Right lobe of liver (tissue), 6 donors: ENCODE results near the gene STX17. TPM values are rescaled to one million over a fixed set of nuclear protein-coding genes. Genes with fewer than 3 reads are reported as not detected.

Experiments
- ATAC-seq, 4 donors: fragments of 200-7000 bp; cut with Tn5 transposase; one replicate each; pipeline ENCODE4 v1.9.1; 2020; ENCODE audit warnings: mild to moderate bottlenecking in 4 of 4, moderate library complexity in 4 of 4
- DNase-seq, 3 donors: peaks; one replicate each; pipeline ENCODE4 v3.0.0-alpha.2; 2020
- H3K27ac ChIP-seq, 3 donors: fragments of 200-600 bp; one replicate each; pipeline ENCODE4 v1.8.0; 2022
- H3K27me3 ChIP-seq, 2 donors: fragments of 200-600 bp; one replicate each; pipeline ENCODE4 v1.8.0; 2022
- H3K36me3 ChIP-seq, 4 donors: fragments of 200-600 bp; sonication (generic) in 1 of 4; one replicate each; pipeline versions ENCODE4 v1.5.1 to v1.8.0; 2017 to 2022; ENCODE audit warnings: control low read depth in 1 of 4
- H3K4me1 ChIP-seq, 4 donors: fragments of 200-600 bp; sonication (generic) in 1 of 4; one replicate each; pipeline versions ENCODE4 v1.5.1 to v1.8.0; 2017 to 2022; ENCODE audit warnings: control low read depth in 1 of 4
- H3K4me3 ChIP-seq, 3 donors: fragments of 200-600 bp; one replicate each; pipeline ENCODE4 v1.8.0; 2022
- H3K9me3 ChIP-seq, 4 donors: fragments of 200-600 bp; sonication (generic) in 1 of 4; one replicate each; pipeline versions ENCODE4 v1.5.1 to v1.8.0; 2017 to 2022; ENCODE audit warnings: control low read depth in 1 of 4
- CTCF ChIP-seq, 4 donors: fragments of 200-600 bp in 3 of 4; fragments of 450-650 bp in 1 of 4; IDR thresholded peaks; one replicate each; pipeline versions ENCODE4 v1.5.1 to v1.8.0; 2016 to 2022; ENCODE audit warnings: antibody characterized with exemption in 4 of 4, mild to moderate bottlenecking in 2 of 4
- POLR2A ChIP-seq: fragments of 450-650 bp; IDR thresholded peaks from one replicate; pipeline ENCODE4 v1.6.1; 2017; ENCODE audit warnings: antibody characterized with exemption, mild to moderate bottlenecking
- WGBS: methylation state at CpG from one replicate; pipeline ENCODE4 v1.1.6; 2018; ENCODE audit warnings: low coverage, low lambda C conversion rate; ENCODE audit not compliant: insufficient coverage; ENCODE audit errors: missing lambda C conversion rate; 5-methylcytosine and 5-hydroxymethylcytosine counted together
- intact Hi-C, 2 donors: fragments of 100-400 bp; cut with DNase I; formaldehyde crosslinking; loops; one replicate each; pipeline versions ENCODE4 v1.11.2 to v1.14.1; 2022
- total RNA-seq, 6 experiments: library from RNA; depleted of rRNA in 2 of 6; stranded (reverse); fragments of >200 nt in 2 of 6; fragmentation: NEBNext Ultra II Directional in 3 of 6; extraction: Animal tissue kit (Norgen Biotek cat#: 25700) in 3 of 6; gene quantifications; one replicate each; pipeline versions ENCODE4 v1.1.0 to v1.2.4, GENCODE V29; 2016 to 2023
- donor health status: DM: no; HTN: yes; CAD: no.
- donor health status: DM: no; HTN: no; CAD: no.
- donor health status: DM: no; HTN: no; CAD: no.
- donor health status: DM: no; HTN: yes; CAD: no.
- donor health status: DM: no; HTN: yes; CAD: no.

Gene STX17
- total RNA-seq, 6 experiments from 2014 or later, result 19.9 to 28.2 (median 23.2) TPM

GRCh38 chr9:99962680-99963261 is 56.3 kb downstream of the STX17 start:
- no peak for ATAC-seq
- H3K27me3 ChIP-seq, result no peaks in the 10 kb centered on the region
- DNase-seq, result no peak
- H3K4me1 ChIP-seq, result no peaks in the 10 kb centered on the region
- H3K27ac ChIP-seq, result no peak overlapping the region
- no peaks in the 10 kb centered on the region for H3K9me3 ChIP-seq
- H3K36me3 ChIP-seq, result peaks cover 0 to 8% (median 0%) of the 10 kb centered on the region in 4 donors
- 59% methylated on average over 1 of the region's 1 CpG for WGBS
- intact Hi-C loops, result no loop called here
- no peak for TF ChIP-seq POLR2A
- no peak for TF ChIP-seq CTCF (IDR thresholded peaks at IDR 0.05)
- H3K4me3 ChIP-seq, result no peak overlapping the region

GRCh38 chr9:99964336-99964735 is 57.9 kb downstream of the STX17 start:
- WGBS, result 100% methylated on average over 1 of the region's 1 CpG
- no peaks in the 10 kb centered on the region for H3K4me1 ChIP-seq
- no peak for ATAC-seq
- H3K27me3 ChIP-seq, result no peaks in the 10 kb centered on the region
- H3K4me3 ChIP-seq, result no peak overlapping the region
- DNase-seq, result no peak
- peaks cover 0 to 16% (median 2%) of the 10 kb centered on the region in 4 donors for H3K36me3 ChIP-seq
- no peak overlapping the region for H3K27ac ChIP-seq
- no peaks in the 10 kb centered on the region for H3K9me3 ChIP-seq
- intact Hi-C loops, result no loop called here
- TF ChIP-seq CTCF (IDR thresholded peaks at IDR 0.05) (no peak), POLR2A (no peak)

GRCh38 chr9:99966001-99966400 is 59.5 kb downstream of the STX17 start:
- Histone ChIP-seq H3K27ac (no peak overlapping the region), H3K27me3 (no peaks in the 10 kb centered on the region), H3K9me3 (no peaks in the 10 kb centered on the region), H3K36me3 (peaks cover 0 to 11% (median 2%) of the 10 kb centered on the region in 4 donors), H3K4me1 (no peaks in the 10 kb centered on the region), H3K4me3 (no peak overlapping the region)
- TF ChIP-seq CTCF (IDR thresholded peaks at IDR 0.05) (no peak), POLR2A (no peak)
- WGBS, result 100% methylated on average over 2 of the region's 2 CpGs
- intact Hi-C loops, result no loop called here
- ATAC-seq, result no peak
- DNase-seq, result no peak

GRCh38 chr9:99966716-99967115 is 60.3 kb downstream of the STX17 start:
- peak in 1 of 4 donors; percentile 95 for ATAC-seq
- H3K27ac ChIP-seq, result no peak overlapping the region
- no peaks in the 10 kb centered on the region for H3K9me3 ChIP-seq
- H3K27me3 ChIP-seq, result no peaks in the 10 kb centered on the region
- H3K36me3 ChIP-seq, result peaks cover 0 to 8% (median 2%) of the 10 kb centered on the region in 4 donors
- no peaks in the 10 kb centered on the region for H3K4me1 ChIP-seq
- DNase-seq, result no peak
- TF ChIP-seq CTCF (IDR thresholded peaks at IDR 0.05) (no peak), POLR2A (no peak)
- 46% methylated on average over 2 of the region's 2 CpGs for WGBS
- intact Hi-C loops, result no loop called here
- no peak overlapping the region for H3K4me3 ChIP-seq
